K562 (cell line): ENCODE results near the gene KLHL12. TPM values are rescaled to one million over a fixed set of nuclear protein-coding genes. Genes with fewer than 3 reads are reported as not detected.

Experiments
- ATAC-seq: fragments of 200-7000 bp; cut with Tn5 transposase; 3 replicates; pipeline ENCODE4 v1.9.1; 2020; ENCODE audit warnings: moderate library complexity
- BruUV-seq: library from RNA; stranded (reverse); fragments of 400-500 nt; replicated peaks from 2 replicates; lab custom pipeline; 2021; lab: Mats Ljungman, UMichigan
- CTCF ChIA-PET: fragments of 300-600 bp; formaldehyde crosslinking; extraction: SDS; loops from one replicate; lab custom pipeline; 2021; ENCODE audit warnings: low intra/inter-chr PET ratio; lab: Yijun Ruan, JAX
- POLR2A ChIA-PET: fragments of 300-600, 350-650 bp; sonication (Branson Sonifier 250); formaldehyde crosslinking; extraction: SDS; loops from one replicate; lab custom pipeline; 2021; ENCODE audit warnings: antibody characterized with exemption, inconsistent platforms; lab: Yijun Ruan, JAX
- DNase-seq, 4 experiments: peaks; one replicate each; pipeline versions ENCODE4 v3.0.0 to v3.0.0-alpha.2; 2011 to 2018; ENCODE audit warnings: low spot score in 3 of 4, mixed read lengths in 3 of 4; ENCODE audit errors: extremely low read depth in 1 of 4
- FAIRE-seq: peaks from 2 replicates; lab custom pipeline; 2011; peaks lifted over from hg19 to GRCh38; lab: Jason Lieb, UNC
- H2AFZ ChIP-seq: 2 replicates; pipeline ENCODE4 v1.6.0; 2011; ENCODE audit warnings: low read depth, low read length, control low read depth, inconsistent platforms
- H3K27ac ChIP-seq: fragments of 200-600 bp; 3 replicates; pipeline ENCODE4 v1.8.0; 2011; ENCODE audit warnings: low read depth, mild to moderate bottlenecking, control low read depth, inconsistent platforms, low read length, moderate library complexity, mixed read lengths; ENCODE audit errors: extremely low read depth
- H3K27me3 ChIP-seq, 2 experiments: fragments of 300-600 bp in 1 of 2; 2 replicates in 1 of 2; 3 replicates in 1 of 2; pipeline versions ENCODE4 v1.6.0 to v1.8.0; 2011; ENCODE audit warnings: inconsistent platforms in 2 of 2, low read length in 2 of 2, mild to moderate bottlenecking in 1 of 2, mixed read lengths in 1 of 2, moderate library complexity in 1 of 2; ENCODE audit not compliant: control insufficient read depth in 2 of 2, insufficient read depth in 2 of 2
- H3K36me3 ChIP-seq: fragments of 300-600 bp; 3 replicates; pipeline ENCODE4 v1.8.0; 2011; ENCODE audit warnings: mild to moderate bottlenecking, low read length, inconsistent platforms; ENCODE audit not compliant: control insufficient read depth, insufficient read depth
- H3K4me1 ChIP-seq, 2 experiments: fragments of 200-600 bp in 1 of 2; replicated peaks in 1 of 2; 2 replicates in 1 of 2; 3 replicates in 1 of 2; pipeline versions ENCODE4 v1.5.1 to v1.8.0; 2011; ENCODE audit warnings: inconsistent platforms in 2 of 2, low read length in 2 of 2, mild to moderate bottlenecking in 1 of 2, mixed read lengths in 1 of 2, moderate library complexity in 1 of 2; ENCODE audit not compliant: control insufficient read depth in 2 of 2, insufficient read depth in 2 of 2
- H3K4me2 ChIP-seq: 2 replicates; pipeline ENCODE4 v1.6.1; 2011; ENCODE audit warnings: low read length, control low read depth, inconsistent platforms, mixed read lengths; ENCODE audit not compliant: insufficient read depth
- H3K4me3 ChIP-seq: fragments of 200-600 bp; sonication (generic), shearing (Covaris generic); 2 replicates; pipeline ENCODE4 v1.5.1; 2016; ENCODE audit warnings: control low read depth, inconsistent platforms
- H3K79me2 ChIP-seq: fragments of 200-600 bp; 3 replicates; pipeline ENCODE4 v1.8.0; 2011; ENCODE audit warnings: low read length, inconsistent platforms; ENCODE audit not compliant: control insufficient read depth, insufficient read depth
- H3K9ac ChIP-seq, 2 experiments: 2 replicates each; pipeline versions ENCODE4 v1.6.0 to v1.6.1; 2011; ENCODE audit warnings: low read depth in 2 of 2, low read length in 2 of 2, control low read depth in 1 of 2, inconsistent platforms in 1 of 2, mild to moderate bottlenecking in 1 of 2, mixed read lengths in 1 of 2; ENCODE audit not compliant: insufficient read depth in 1 of 2
- H3K9me1 ChIP-seq: one replicate; pipeline ENCODE4 v1.6.0; 2011; ENCODE audit warnings: inconsistent platforms, mild to moderate bottlenecking, low read length, moderate library complexity; ENCODE audit not compliant: control insufficient read depth, insufficient read depth
- H3K9me3 ChIP-seq: replicated peaks from 2 replicates; pipeline ENCODE4 v1.5.1; 2011; ENCODE audit warnings: low read depth, low read length, inconsistent platforms; ENCODE audit not compliant: control insufficient read depth, insufficient read depth
- H4K20me1 ChIP-seq: replicated peaks from 2 replicates; pipeline ENCODE4 v1.6.1; 2011; ENCODE audit warnings: low read length, inconsistent platforms, mixed read lengths; ENCODE audit not compliant: control insufficient read depth, insufficient read depth
- ARID3A ChIP-seq: IDR thresholded peaks from 2 replicates; pipeline ENCODE4 v1.6.1; 2012; ENCODE audit warnings: low read depth, low read length, improper control_type of control experiment, borderline replicate concordance
- CEBPZ ChIP-seq: fragments of 150-350 bp; IDR thresholded peaks from 2 replicates; pipeline ENCODE4 v1.6.1; 2014; ENCODE audit warnings: low read depth, mild to moderate bottlenecking, low read length, borderline replicate concordance
- CHD2 ChIP-seq: IDR thresholded peaks from 2 replicates; pipeline ENCODE4 v1.6.1; 2011; ENCODE audit warnings: low read depth, low read length
- E2F6 ChIP-seq, 2 experiments: IDR thresholded peaks; 2 replicates each; pipeline ENCODE4 v1.6.1; 2011; ENCODE audit warnings: borderline replicate concordance in 1 of 2, control low read depth in 1 of 2, low read depth in 1 of 2, low read length in 1 of 2, mild to moderate bottlenecking in 1 of 2, mixed read lengths in 1 of 2, moderate library complexity in 1 of 2; ENCODE audit not compliant: insufficient read depth in 1 of 2, insufficient read length in 1 of 2, poor library complexity in 1 of 2, severe bottlenecking in 1 of 2; ENCODE audit errors: extremely low read depth in 1 of 2
- EZH2 ChIP-seq: IDR thresholded peaks from 2 replicates; pipeline ENCODE4 v1.6.1; 2012; ENCODE audit warnings: low read depth, mild to moderate bottlenecking, inconsistent platforms, low read length, borderline replicate concordance
- FOXP1 ChIP-seq: sonication (generic); formaldehyde crosslinking; IDR thresholded peaks from 2 replicates; pipeline ENCODE4 v1.8.0; 2022; ENCODE audit warnings: mild to moderate bottlenecking, missing genetic modification reagents
- SMARCA4 ChIP-seq: fragments of 450-650 bp; IDR thresholded peaks from 2 replicates; pipeline ENCODE4 v1.6.1; 2016
- TOE1 ChIP-seq, 2 experiments: fragments of 450-650 bp in 1 of 2; sonication (generic) in 1 of 2; formaldehyde crosslinking in 1 of 2; IDR thresholded peaks; 2 replicates each; pipeline versions ENCODE4 v1.7.1 to v1.8.0; 2016 to 2022; ENCODE audit warnings: borderline replicate concordance in 2 of 2, mild to moderate bottlenecking in 2 of 2, antibody characterized with exemption in 1 of 2, inconsistent platforms in 1 of 2, low read depth in 1 of 2, missing genetic modification reagents in 1 of 2, moderate library complexity in 1 of 2
- ZNF133 ChIP-seq: fragments of 250-450 bp; sonication (Bioruptor Pico); IDR thresholded peaks from 2 replicates; pipeline ENCODE4 v1.4.0; 2020; ENCODE audit warnings: mild to moderate bottlenecking
- ZNF696 ChIP-seq: fragments of 250-450 bp; sonication (Bioruptor Pico); conservative IDR thresholded peaks from 2 replicates; pipeline ENCODE4 v1.4.0; 2020; ENCODE audit warnings: mild to moderate bottlenecking, moderate library complexity
- WGBS: fragments of 100-300 bp; shearing (Covaris generic); methylation state at CpG from one replicate; pipeline ENCODE4 v1.1.6; 2016; ENCODE audit warnings: low coverage, mixed read lengths; ENCODE audit not compliant: insufficient coverage; ENCODE audit errors: missing lambda C conversion rate; 5-methylcytosine and 5-hydroxymethylcytosine counted together
- in situ Hi-C: fragments of 300-500 bp; cut with MboI; formaldehyde crosslinking; loops from 4 replicates; pipeline ENCODE4 v1.15.0; 2018; ENCODE audit warnings: inconsistent platforms, mixed read lengths
- intact Hi-C: fragments of 100-400 bp; cut with micrococcal nuclease; formaldehyde crosslinking; loops from 2 replicates; pipeline ENCODE4 v1.14.2; 2022
- polyA plus RNA-seq, 8 experiments: library from polyadenylated mRNA; depleted of rRNA in 4 of 8; stranded (reverse) in 5 of 8; unstranded in 3 of 8; fragments of >200 nt; fragmentation: Nextera tagmentation in 2 of 8; fragmentation: Illumina TruSeq in 1 of 8; extraction: Ambion mirVana in 2 of 8; extraction: Trizol in 1 of 8; gene quantifications; 2 replicates each; pipeline versions ENCODE4 v1.2.1 to v1.2.3, GENCODE V29; 2011 to 2014; ENCODE audit warnings: inconsistent platforms in 1 of 8, missing spikeins in 1 of 8
- total RNA-seq, 7 experiments: library from RNA; depleted of rRNA in 6 of 7; stranded (reverse); fragments of >200 nt in 6 of 7; fragmentation: Illumina TruSeq in 2 of 7; extraction: Trizol in 2 of 7; gene quantifications; 2 replicates each; pipeline versions ENCODE4 v1.2.1 to v1.2.3, GENCODE V29; 2011 to 2021; ENCODE audit warnings: low replicate concordance in 1 of 7

Gene KLHL12
- total and polyA plus RNA-seq, 9 of the 15 experiments (the other 6 are each of a cell fraction or from before 2014, with no cell fraction given): 23.1 to 85.1 (median 35.0) TPM

GRCh38 chr1:202848191-202848542 is 78.9 kb downstream of the KLHL12 start:
- POLR2A ChIA-PET: interaction anchor here (1.2 kb wide), 1 partner anchor 16 kb away, joined by 3 read pairs; no protein-coding TSS in a partner anchor
- no peak overlapping the region for H3K27ac ChIP-seq
- in situ Hi-C loops: no loop called here
- no peak for FAIRE-seq
- no peaks in the 10 kb centered on the region for H3K9me3 ChIP-seq
- CTCF ChIA-PET: interaction anchor here (1.2 kb wide), 1 partner anchor 96 kb away, joined by 6 read pairs; no protein-coding TSS in a partner anchor
- DNase-seq: no peak
- TF ChIP-seq TOE1 (IDR thresholded peaks at IDR 0.05; ENCODE audit: borderline replicate concordance) (no peak), TOE1 (CRISPR knock-in tag; IDR thresholded peaks at IDR 0.05; ENCODE audit: borderline replicate concordance, low read depth) (no peak), ARID3A (no peak), FOXP1 (no peak), EZH2 (no peak), ZNF133 (CRISPR knock-in tag) (no peak), CEBPZ (no peak), ZNF696 (CRISPR knock-in tag) (no peak), SMARCA4 (no peak), E2F6 (IDR thresholded peaks at IDR 0.05; ENCODE audit: borderline replicate concordance in 1 of 2, extremely low read depth in 1 of 2, insufficient read depth in 1 of 2, insufficient read length in 1 of 2, low read depth in 1 of 2, low read length in 1 of 2, poor library complexity in 1 of 2, severe bottlenecking in 1 of 2) (no peak), CHD2 (no peak)
- intact Hi-C loops: no loop called here
- no peak overlapping the region for H3K4me3 ChIP-seq
- 18% methylated on average over 2 of the region's 2 CpGs for WGBS
- no peaks in the 10 kb centered on the region for H3K79me2 ChIP-seq
- H3K9ac ChIP-seq: no peak overlapping the region
- H3K36me3 ChIP-seq: no peaks in the 10 kb centered on the region
- H3K4me2 ChIP-seq: no peak overlapping the region
- H3K9me1 ChIP-seq: no peaks in the 10 kb centered on the region
- no TSS peak for BruUV-seq
- H3K27me3 ChIP-seq: peaks cover 0 to 7% of the 10 kb centered on the region in 2 experiments; a peak in 1 of 5 replicates
- H4K20me1 ChIP-seq: no peaks in the 10 kb centered on the region
- 0 out of 2 replicates have a peak overlapping the region, but pooled peaks have one; percentile 13 for H2AFZ ChIP-seq
- ATAC-seq: no peak; the same call in 2 of the 3 replicates
- H3K4me1 ChIP-seq: no peaks in the 10 kb centered on the region; a peak in 2 of 5 replicates
